SK-N-SH treated with all-trans-retinoic acid at 6 μM for 48 hours (cell line): ENCODE data around the gene ENPP7.

Experiments used
- ATAC-seq: fragments of 200-7000 bp; cut with Tn5 transposase; 3 replicates; pipeline ENCODE4 v1.9.1; 2020; ENCODE audit warnings: mild to moderate bottlenecking, moderate library complexity
- BACH2 ChIP-seq: fragments of 250-450 bp; sonication (Bioruptor Pico); IDR thresholded peaks from 2 replicates; pipeline ENCODE4 v1.9.0; 2021; ENCODE audit warnings: mild to moderate bottlenecking, borderline replicate concordance
- CREB5 ChIP-seq: fragments of 250-450 bp; sonication (Bioruptor Pico); IDR thresholded peaks from 2 replicates; pipeline ENCODE4 v1.5.1; 2020; ENCODE audit warnings: low read depth, mild to moderate bottlenecking, moderate library complexity
- CSDC2 ChIP-seq: fragments of 250-450 bp; sonication (Bioruptor Pico); IDR thresholded peaks from 2 replicates; pipeline ENCODE4 v1.5.0; 2020; ENCODE audit warnings: mild to moderate bottlenecking, moderate library complexity
- ESRRG ChIP-seq: fragments of 250-450 bp; sonication (Bioruptor Pico); IDR thresholded peaks from 2 replicates; pipeline ENCODE4 v1.6.1; 2021; ENCODE audit warnings: mild to moderate bottlenecking
- ISL1 ChIP-seq: fragments of 250-450 bp; sonication (Bioruptor Pico); IDR thresholded peaks from 2 replicates; pipeline ENCODE4 v2.1.2; 2022; ENCODE audit warnings: mild to moderate bottlenecking, moderate library complexity
- OSR1 ChIP-seq: fragments of 250-450 bp; sonication (Bioruptor Pico); IDR thresholded peaks from 2 replicates; pipeline ENCODE4 v1.8.0; 2022; ENCODE audit warnings: moderate library complexity, mild to moderate bottlenecking, inconsistent platforms
- PPARA ChIP-seq: fragments of 250-450 bp; sonication (Bioruptor Pico); IDR thresholded peaks from 2 replicates; pipeline ENCODE4 v1.5.0; 2020; ENCODE audit warnings: mild to moderate bottlenecking, borderline replicate concordance
- RARB ChIP-seq: fragments of 250-450 bp; sonication (Bioruptor Pico); IDR thresholded peaks from 2 replicates; pipeline ENCODE4 v1.8.0; 2021; ENCODE audit warnings: mild to moderate bottlenecking, moderate library complexity
- SNAI2 ChIP-seq: fragments of 250-450 bp; sonication (Bioruptor Pico); IDR thresholded peaks from 2 replicates; pipeline ENCODE4 v1.5.0; 2020; ENCODE audit warnings: mild to moderate bottlenecking, moderate library complexity
- TCF4 ChIP-seq: fragments of 250-450 bp; sonication (Bioruptor Pico); IDR thresholded peaks from 2 replicates; pipeline ENCODE4 v1.8.0; 2021; ENCODE audit warnings: mild to moderate bottlenecking, moderate library complexity, borderline replicate concordance
- TOX ChIP-seq: fragments of 250-450 bp; sonication (Bioruptor Pico); IDR thresholded peaks from 2 replicates; pipeline ENCODE4 v1.8.0; 2021; ENCODE audit warnings: mild to moderate bottlenecking, moderate library complexity, borderline replicate concordance
- TSHZ2 ChIP-seq: fragments of 250-450 bp; sonication (Bioruptor Pico); IDR thresholded peaks from 2 replicates; pipeline ENCODE4 v1.5.0; 2020; ENCODE audit warnings: mild to moderate bottlenecking, moderate library complexity
- ZC3H10 ChIP-seq: fragments of 250-450 bp; sonication (Bioruptor Pico); IDR thresholded peaks from 2 replicates; pipeline ENCODE4 v1.5.1; 2021; ENCODE audit warnings: mild to moderate bottlenecking, moderate library complexity
- ZFP3 ChIP-seq: fragments of 250-450 bp; sonication (Bioruptor Pico); IDR thresholded peaks from 2 replicates; pipeline ENCODE4 v1.5.0; 2020; ENCODE audit warnings: mild to moderate bottlenecking, moderate library complexity
- ZFP30 ChIP-seq: fragments of 450-650 bp; formaldehyde crosslinking; IDR thresholded peaks from 2 replicates; pipeline ENCODE4 v1.5.0; 2022; ENCODE audit warnings: mild to moderate bottlenecking, moderate library complexity
- ZNF565 ChIP-seq: fragments of 450-650 bp; formaldehyde crosslinking; conservative IDR thresholded peaks from 2 replicates; pipeline ENCODE4 v1.5.0; 2020; ENCODE audit warnings: low read depth, mild to moderate bottlenecking, moderate library complexity
- ZNF70 ChIP-seq: fragments of 450-650 bp; formaldehyde crosslinking; IDR thresholded peaks from 2 replicates; pipeline ENCODE4 v1.5.0; 2020; ENCODE audit warnings: mild to moderate bottlenecking, moderate library complexity
- TF ChIP-seq, protein P1 (sequence below): fragments of 250-450 bp; sonication (Bioruptor Pico); IDR thresholded peaks from 2 replicates; pipeline ENCODE4 v1.5.1; 2021; ENCODE audit warnings: mild to moderate bottlenecking, moderate library complexity
- TF ChIP-seq, protein P2 (sequence below): fragments of 250-450 bp; sonication (Bioruptor Pico); IDR thresholded peaks from 2 replicates; pipeline ENCODE4 v1.8.0; 2021; ENCODE audit warnings: low read depth, mild to moderate bottlenecking, moderate library complexity, borderline replicate concordance
- TF ChIP-seq, protein P3 (sequence below): fragments of 250-450 bp; sonication (Bioruptor Pico); IDR thresholded peaks from 2 replicates; pipeline ENCODE4 v1.8.0; 2020; ENCODE audit warnings: mild to moderate bottlenecking, moderate library complexity, borderline replicate concordance

ENPP7 gene

DNA sequence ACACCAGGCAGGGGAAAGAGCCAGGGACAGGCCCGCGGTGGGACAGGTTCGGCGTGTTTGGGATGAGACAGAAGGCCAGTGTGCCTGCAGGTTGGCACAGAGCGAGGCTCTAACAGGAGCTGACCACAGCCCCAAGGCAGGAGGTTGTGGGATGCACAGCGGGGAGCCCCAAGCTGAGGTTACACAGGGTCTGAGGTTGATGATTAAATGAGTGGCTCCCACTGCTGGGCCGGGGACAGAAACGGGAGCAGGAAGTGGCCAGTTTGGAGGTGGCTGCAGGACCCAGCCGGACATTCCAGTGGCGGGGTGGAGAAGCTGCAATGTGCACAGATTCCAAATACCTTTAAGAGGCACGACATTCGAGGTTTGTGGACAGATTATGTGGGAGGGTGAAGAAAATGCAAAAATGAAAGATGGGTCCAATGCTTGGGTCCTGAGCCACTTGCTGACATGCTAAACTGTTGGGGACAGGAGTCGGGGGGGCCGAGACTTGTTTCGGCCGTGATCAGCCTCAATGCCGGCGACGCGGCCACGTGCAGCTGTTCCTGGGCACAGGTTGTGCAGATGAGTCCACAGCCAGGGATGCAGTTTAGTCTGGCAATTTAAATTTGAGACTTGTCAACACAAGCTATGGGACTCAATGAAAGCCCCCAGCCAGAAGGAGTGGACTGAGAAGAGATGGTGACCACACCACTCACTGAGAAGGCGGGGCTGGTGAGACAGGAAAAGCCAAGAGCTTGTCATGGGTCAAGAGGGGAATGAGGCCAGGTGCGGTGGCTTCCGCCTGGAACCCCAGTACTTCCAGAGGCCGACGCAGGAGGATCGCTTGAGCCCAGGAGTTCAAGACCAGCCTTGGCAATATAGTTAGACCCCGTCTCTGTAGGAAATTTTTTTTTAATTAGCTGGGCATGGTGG, 8.7 kb downstream of the ENPP7 start:
- ATAC-seq, result no peak
- TF ChIP-seq ZFP3, result no peak
- TF ChIP-seq, protein P1, sequence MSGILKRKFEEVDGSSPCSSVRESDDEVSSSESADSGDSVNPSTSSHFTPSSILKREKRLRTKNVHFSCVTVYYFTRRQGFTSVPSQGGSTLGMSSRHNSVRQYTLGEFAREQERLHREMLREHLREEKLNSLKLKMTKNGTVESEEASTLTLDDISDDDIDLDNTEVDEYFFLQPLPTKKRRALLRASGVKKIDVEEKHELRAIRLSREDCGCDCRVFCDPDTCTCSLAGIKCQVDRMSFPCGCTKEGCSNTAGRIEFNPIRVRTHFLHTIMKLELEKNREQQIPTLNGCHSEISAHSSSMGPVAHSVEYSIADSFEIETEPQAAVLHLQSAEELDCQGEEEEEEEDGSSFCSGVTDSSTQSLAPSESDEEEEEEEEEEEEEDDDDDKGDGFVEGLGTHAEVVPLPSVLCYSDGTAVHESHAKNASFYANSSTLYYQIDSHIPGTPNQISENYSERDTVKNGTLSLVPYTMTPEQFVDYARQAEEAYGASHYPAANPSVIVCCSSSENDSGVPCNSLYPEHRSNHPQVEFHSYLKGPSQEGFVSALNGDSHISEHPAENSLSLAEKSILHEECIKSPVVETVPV, result no peak
- no peak for TF ChIP-seq CREB5 (CRISPR knock-in tag)
- TF ChIP-seq ISL1 (CRISPR knock-in tag), result no peak
- TF ChIP-seq, protein P2, sequence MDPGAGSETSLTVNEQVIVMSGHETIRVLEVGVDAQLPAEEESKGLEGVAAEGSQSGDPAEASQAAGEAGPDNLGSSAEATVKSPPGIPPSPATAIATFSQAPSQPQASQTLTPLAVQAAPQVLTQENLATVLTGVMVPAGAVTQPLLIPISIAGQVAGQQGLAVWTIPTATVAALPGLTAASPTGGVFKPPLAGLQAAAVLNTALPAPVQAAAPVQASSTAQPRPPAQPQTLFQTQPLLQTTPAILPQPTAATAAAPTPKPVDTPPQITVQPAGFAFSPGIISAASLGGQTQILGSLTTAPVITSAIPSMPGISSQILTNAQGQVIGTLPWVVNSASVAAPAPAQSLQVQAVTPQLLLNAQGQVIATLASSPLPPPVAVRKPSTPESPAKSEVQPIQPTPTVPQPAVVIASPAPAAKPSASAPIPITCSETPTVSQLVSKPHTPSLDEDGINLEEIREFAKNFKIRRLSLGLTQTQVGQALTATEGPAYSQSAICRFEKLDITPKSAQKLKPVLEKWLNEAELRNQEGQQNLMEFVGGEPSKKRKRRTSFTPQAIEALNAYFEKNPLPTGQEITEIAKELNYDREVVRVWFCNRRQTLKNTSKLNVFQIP (CRISPR knock-in tag), result no peak
- no peak for TF ChIP-seq SNAI2
- TF ChIP-seq TOX, result no peak
- TF ChIP-seq ZC3H10 (CRISPR knock-in tag), result no peak
- no peak for TF ChIP-seq CSDC2 (CRISPR knock-in tag)
- no peak for TF ChIP-seq TSHZ2 (CRISPR knock-in tag)
- TF ChIP-seq RARB (CRISPR knock-in tag), result no peak
- no peak for TF ChIP-seq TCF4 (CRISPR knock-in tag)
- no peak for TF ChIP-seq BACH2 (CRISPR knock-in tag)
- TF ChIP-seq ZNF565, result no peak
- TF ChIP-seq ZNF70 (CRISPR knock-in tag), result no peak
- TF ChIP-seq, protein P3, sequence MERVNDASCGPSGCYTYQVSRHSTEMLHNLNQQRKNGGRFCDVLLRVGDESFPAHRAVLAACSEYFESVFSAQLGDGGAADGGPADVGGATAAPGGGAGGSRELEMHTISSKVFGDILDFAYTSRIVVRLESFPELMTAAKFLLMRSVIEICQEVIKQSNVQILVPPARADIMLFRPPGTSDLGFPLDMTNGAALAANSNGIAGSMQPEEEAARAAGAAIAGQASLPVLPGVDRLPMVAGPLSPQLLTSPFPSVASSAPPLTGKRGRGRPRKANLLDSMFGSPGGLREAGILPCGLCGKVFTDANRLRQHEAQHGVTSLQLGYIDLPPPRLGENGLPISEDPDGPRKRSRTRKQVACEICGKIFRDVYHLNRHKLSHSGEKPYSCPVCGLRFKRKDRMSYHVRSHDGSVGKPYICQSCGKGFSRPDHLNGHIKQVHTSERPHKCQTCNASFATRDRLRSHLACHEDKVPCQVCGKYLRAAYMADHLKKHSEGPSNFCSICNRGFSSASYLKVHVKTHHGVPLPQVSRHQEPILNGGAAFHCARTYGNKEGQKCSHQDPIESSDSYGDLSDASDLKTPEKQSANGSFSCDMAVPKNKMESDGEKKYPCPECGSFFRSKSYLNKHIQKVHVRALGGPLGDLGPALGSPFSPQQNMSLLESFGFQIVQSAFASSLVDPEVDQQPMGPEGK, result no peak
- no peak for TF ChIP-seq ESRRG (CRISPR knock-in tag)
- no peak for TF ChIP-seq ZFP30
- TF ChIP-seq, all 23 proteins: peak for 0

DNA sequence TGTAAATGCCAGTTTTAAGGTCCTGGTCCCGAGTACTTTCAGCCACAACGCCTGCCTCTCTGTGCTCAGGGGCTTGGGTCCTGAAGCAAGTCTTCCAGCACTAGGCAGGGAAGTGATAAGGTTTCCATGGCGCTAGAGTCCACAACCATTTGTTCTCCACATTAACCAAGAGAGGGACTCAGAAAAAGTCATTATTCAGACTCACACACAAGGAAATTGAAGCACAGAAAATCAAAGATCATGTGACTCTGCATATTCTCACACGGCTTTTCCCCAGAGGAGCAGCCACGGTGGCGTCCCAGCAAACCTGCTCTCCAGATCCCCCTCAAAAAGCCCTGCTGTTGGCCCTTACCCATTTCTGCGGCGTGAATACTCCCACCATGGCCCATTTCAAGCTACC, 9.7 kb downstream of the ENPP7 start:
- no peak for ATAC-seq
- no peak for TF ChIP-seq CSDC2 (CRISPR knock-in tag)
- no peak for TF ChIP-seq ZFP3
- TF ChIP-seq ZNF70 (CRISPR knock-in tag), result no peak
- TF ChIP-seq OSR1 (CRISPR knock-in tag), result no peak
- TF ChIP-seq, protein P3, result no peak
- no peak for TF ChIP-seq ISL1 (CRISPR knock-in tag)
- TF ChIP-seq ZC3H10 (CRISPR knock-in tag), result no peak
- TF ChIP-seq SNAI2, result no peak
- no peak for TF ChIP-seq PPARA
- TF ChIP-seq, all 23 proteins: peak for 0
